ENCODE results near the gene TIMMDC1. TPM values are rescaled to one million over a fixed set of nuclear protein-coding genes. Genes with fewer than 3 reads are reported as not detected.

The TIMMDC1 gene
- total RNA-seq, 1 donor from 2014 or later: 73.0 TPM

DNA sequence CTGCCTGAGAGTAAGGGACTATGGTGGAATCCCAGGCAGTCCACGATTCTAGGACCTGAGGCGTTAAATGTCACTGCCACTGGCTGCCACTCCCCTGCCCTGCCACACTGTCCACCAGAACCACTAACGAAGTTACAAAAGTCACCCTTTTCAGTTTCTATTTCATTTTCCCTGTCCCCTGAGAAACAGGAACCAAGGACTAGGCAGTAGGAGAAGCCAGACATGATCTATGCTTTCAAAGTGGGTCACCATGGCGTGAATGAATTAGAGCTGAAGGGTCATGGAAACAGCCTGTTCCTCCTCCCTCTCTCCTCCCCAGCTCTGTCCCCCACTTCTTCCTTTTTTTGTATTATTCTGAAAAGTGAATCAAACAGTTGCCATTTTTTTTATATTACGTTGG is 71.9 kb downstream of the TIMMDC1 start:
- intact Hi-C loops (cut with micrococcal nuclease): loop anchor here (1.0 to 10.0 kb wide), 2 partner anchors 10 to 775 kb away; partner anchors contain the start of gene LRRC58
- Mint-ChIP-seq H3K4me1 (peaks cover 19% of the 10 kb centered on the region), H3K36me3 (ENCODE audit: low read depth) (no peaks in the 10 kb centered on the region), H3K4me3 (no peak overlapping the region), H3K27ac (no peak overlapping the region), H3K9me3 (no peaks in the 10 kb centered on the region), H3K27me3 (no peaks in the 10 kb centered on the region)
- ChIA-PET CTCF (no interaction called here), POLR2A (interaction anchor here (1.4 to 2.8 kb wide), 2 partner anchors 10 to 12 kb away, joined by 4 to 15 read pairs; partner anchors contain the start of gene ADPRH)
- DNase-seq (no peak), ATAC-seq (ENCODE audit: low read depth) (peak; percentile 25)
- TF ChIP-seq CTCF (IDR thresholded peaks at IDR 0.05): no peak

GRCh38 chr3:119571230-119571629 is 72.9 kb downstream of the TIMMDC1 start:
- Mint-ChIP-seq H3K27me3 (no peaks in the 10 kb centered on the region), H3K9me3 (no peaks in the 10 kb centered on the region), H3K27ac (no peak overlapping the region), H3K4me3 (no peak overlapping the region), H3K4me1 (peaks cover 12% of the 10 kb centered on the region), H3K36me3 (ENCODE audit: low read depth) (no peaks in the 10 kb centered on the region)
- no peak for TF ChIP-seq CTCF (IDR thresholded peaks at IDR 0.05)
- CTCF ChIA-PET: no interaction called here
- no peak for DNase-seq
- no peak for ATAC-seq (ENCODE audit: low read depth)
- POLR2A ChIA-PET: interaction anchor here (2.8 kb wide), 1 partner anchor 9 kb away, joined by 15 read pairs; the partner anchor contains the start of gene ADPRH
- intact Hi-C loops (cut with micrococcal nuclease): loop anchor here (10.0 kb wide), 1 partner anchor 774 kb away; the partner anchor contains the start of gene LRRC58

GRCh38 chr3:119571688-119572087 is 73.3 kb downstream of the TIMMDC1 start:
- DNase-seq: no peak
- no peaks in the 10 kb centered on the region for H3K36me3 Mint-ChIP-seq (ENCODE audit: low read depth)
- no peaks in the 10 kb centered on the region for H3K9me3 Mint-ChIP-seq
- no peaks in the 10 kb centered on the region for H3K27me3 Mint-ChIP-seq
- H3K27ac Mint-ChIP-seq: no peak overlapping the region
- no peak overlapping the region for H3K4me3 Mint-ChIP-seq
- ChIA-PET POLR2A (interaction anchor here (2.8 kb wide), 1 partner anchor 8 kb away, joined by 15 read pairs; the partner anchor contains the start of gene ADPRH), CTCF (no interaction called here)
- intact Hi-C loops (cut with micrococcal nuclease): loop anchor here (10.0 kb wide), 1 partner anchor 773 kb away; the partner anchor contains the start of gene LRRC58
- peaks cover 9% of the 10 kb centered on the region for H3K4me1 Mint-ChIP-seq
- no peak for TF ChIP-seq CTCF (IDR thresholded peaks at IDR 0.05)
- ATAC-seq (ENCODE audit: low read depth): no peak

Other genes starting within 250 kb of the TIMMDC1 start
- gene ARHGAP31, start 204.2 kb upstream of the TIMMDC1 start, total RNA-seq: 23.7 and 26.0 TPM in 2 replicates
- 33.7 and 45.6 TPM in 2 replicates for gene TMEM39A, start 34.9 kb upstream of the TIMMDC1 start, total RNA-seq
- 32.1 and 35.8 TPM in 2 replicates for gene POGLUT1, start 29.6 kb upstream of the TIMMDC1 start, total RNA-seq
- gene CD80, start 61.1 kb downstream of the TIMMDC1 start, total RNA-seq: 71.4 and 88.1 TPM in 2 replicates
- gene ADPRH, start 80.9 kb downstream of the TIMMDC1 start, total RNA-seq: 41.2 and 43.8 TPM in 2 replicates
- 0.56 and 1.1 TPM in 2 replicates for gene PLA1A, start 99.3 kb downstream of the TIMMDC1 start, total RNA-seq
- gene POPDC2, start 162.0 kb downstream of the TIMMDC1 start, total RNA-seq: 5.5 and 6.7 TPM in 2 replicates
- 58.8 and 58.9 TPM in 2 replicates for gene COX17, start 178.9 kb downstream of the TIMMDC1 start, total RNA-seq
- 8.5 and 12.9 TPM in 2 replicates for gene CFAP91, start 204.5 kb downstream of the TIMMDC1 start, total RNA-seq